ENCODE measurements around the gene RGS6. TPM values are rescaled to one million over a fixed set of nuclear protein-coding genes. Genes with fewer than 3 reads are reported as not detected.

The RGS6 gene
- total RNA-seq, 1 donor from 2014 or later = 5.2 TPM

GRCh38 chr14:72027061-72027460 is 94.8 kb downstream of the RGS6 start:
- no peaks in the 10 kb centered on the region for H3K36me3 ChIP-seq (ENCODE audit: control insufficient read depth in 3 of 3, insufficient read depth in 3 of 3, low read length in 3 of 3)

GRCh38 chr14:72033365-72033764 is 101.1 kb downstream of the RGS6 start:
- Histone ChIP-seq H3K9me3 (ENCODE audit: control insufficient read depth in 3 of 3, low read length in 3 of 3) (no peaks in the 10 kb centered on the region), H3K36me3 (ENCODE audit: control insufficient read depth in 3 of 3, insufficient read depth in 3 of 3, low read length in 3 of 3) (no peaks in the 10 kb centered on the region), H3K27ac (ENCODE audit: low read depth, low read length) (no peak overlapping the region), H3K9ac (ENCODE audit: low read depth in 1 of 3, low read length in 3 of 3) (no peak overlapping the region), H3K4me1 (ENCODE audit: control insufficient read depth in 3 of 3, insufficient read depth in 3 of 3, low read length in 3 of 3) (no peaks in the 10 kb centered on the region), H3K27me3 (ENCODE audit: control insufficient read depth in 3 of 3, insufficient read depth in 3 of 3, low read length in 3 of 3) (no peaks in the 10 kb centered on the region), H3K4me3 (ENCODE audit: low read length in 3 of 3) (no peak overlapping the region)

More at GRCh38 chr14:72027061-72027460, 94.8 kb downstream of the RGS6 start:
- H3K27me3 ChIP-seq (ENCODE audit: control insufficient read depth in 3 of 3, insufficient read depth in 3 of 3, low read length in 3 of 3) = no peaks in the 10 kb centered on the region
- peaks cover 0 to 5% (median 2%) of the 10 kb centered on the region in 3 donors for H3K4me1 ChIP-seq (ENCODE audit: control insufficient read depth in 3 of 3, insufficient read depth in 3 of 3, low read length in 3 of 3)
- no peak overlapping the region for H3K27ac ChIP-seq (ENCODE audit: low read depth, low read length)
- H3K4me3 ChIP-seq (ENCODE audit: low read length in 3 of 3) = no peak overlapping the region
- no peaks in the 10 kb centered on the region for H3K9me3 ChIP-seq (ENCODE audit: control insufficient read depth in 3 of 3, low read length in 3 of 3)
- no peak overlapping the region for H3K9ac ChIP-seq (ENCODE audit: low read depth in 1 of 3, low read length in 3 of 3)

GRCh38 chr14:72040528-72040927 is 108.3 kb downstream of the RGS6 start:
- H3K9me3 ChIP-seq (ENCODE audit: control insufficient read depth in 3 of 3, low read length in 3 of 3) = no peaks in the 10 kb centered on the region
- H3K27me3 ChIP-seq (ENCODE audit: control insufficient read depth in 3 of 3, insufficient read depth in 3 of 3, low read length in 3 of 3) = no peaks in the 10 kb centered on the region
- no peaks in the 10 kb centered on the region for H3K36me3 ChIP-seq (ENCODE audit: control insufficient read depth in 3 of 3, insufficient read depth in 3 of 3, low read length in 3 of 3)
- H3K27ac ChIP-seq (ENCODE audit: low read depth, low read length) = no peak overlapping the region
- no peaks in the 10 kb centered on the region for H3K4me1 ChIP-seq (ENCODE audit: control insufficient read depth in 3 of 3, insufficient read depth in 3 of 3, low read length in 3 of 3)
- no peak overlapping the region for H3K9ac ChIP-seq (ENCODE audit: low read depth in 1 of 3, low read length in 3 of 3)
- no peak overlapping the region for H3K4me3 ChIP-seq (ENCODE audit: low read length in 3 of 3)

- no peaks in the 10 kb centered on the region for H3K36me3 ChIP-seq (ENCODE audit: control insufficient read depth in 3 of 3, insufficient read depth in 3 of 3, low read length in 3 of 3)
- no peak overlapping the region for H3K9ac ChIP-seq (ENCODE audit: low read depth in 1 of 3, low read length in 3 of 3)
- H3K27me3 ChIP-seq (ENCODE audit: control insufficient read depth in 3 of 3, insufficient read depth in 3 of 3, low read length in 3 of 3) = no peaks in the 10 kb centered on the region
- no peak overlapping the region for H3K4me3 ChIP-seq (ENCODE audit: low read length in 3 of 3)
- H3K4me1 ChIP-seq (ENCODE audit: control insufficient read depth in 3 of 3, insufficient read depth in 3 of 3, low read length in 3 of 3) = no peaks in the 10 kb centered on the region
- no peak overlapping the region for H3K27ac ChIP-seq (ENCODE audit: low read depth, low read length)
- H3K9me3 ChIP-seq (ENCODE audit: control insufficient read depth in 3 of 3, low read length in 3 of 3) = no peaks in the 10 kb centered on the region
Observed at GRCh38 chr14:72045271-72045670, 113.0 kb downstream of the RGS6 start.

- no peak overlapping the region for H3K9ac ChIP-seq (ENCODE audit: low read depth in 1 of 3, low read length in 3 of 3)
- H3K27me3 ChIP-seq (ENCODE audit: control insufficient read depth in 3 of 3, insufficient read depth in 3 of 3, low read length in 3 of 3) = no peaks in the 10 kb centered on the region
- no peaks in the 10 kb centered on the region for H3K36me3 ChIP-seq (ENCODE audit: control insufficient read depth in 3 of 3, insufficient read depth in 3 of 3, low read length in 3 of 3)
- no peaks in the 10 kb centered on the region for H3K9me3 ChIP-seq (ENCODE audit: control insufficient read depth in 3 of 3, low read length in 3 of 3)
- no peak overlapping the region for H3K4me3 ChIP-seq (ENCODE audit: low read length in 3 of 3)
- no peak overlapping the region for H3K27ac ChIP-seq (ENCODE audit: low read depth, low read length)
- no peaks in the 10 kb centered on the region for H3K4me1 ChIP-seq (ENCODE audit: control insufficient read depth in 3 of 3, insufficient read depth in 3 of 3, low read length in 3 of 3)
Observed at GRCh38 chr14:72045885-72046284, 113.7 kb downstream of the RGS6 start.

- Histone ChIP-seq H3K4me3 (ENCODE audit: low read length in 3 of 3) (no peak overlapping the region), H3K9me3 (ENCODE audit: control insufficient read depth in 3 of 3, low read length in 3 of 3) (no peaks in the 10 kb centered on the region), H3K9ac (ENCODE audit: low read depth in 1 of 3, low read length in 3 of 3) (no peak overlapping the region), H3K27ac (ENCODE audit: low read depth, low read length) (no peak overlapping the region), H3K27me3 (ENCODE audit: control insufficient read depth in 3 of 3, insufficient read depth in 3 of 3, low read length in 3 of 3) (no peaks in the 10 kb centered on the region), H3K4me1 (ENCODE audit: control insufficient read depth in 3 of 3, insufficient read depth in 3 of 3, low read length in 3 of 3) (no peaks in the 10 kb centered on the region), H3K36me3 (ENCODE audit: control insufficient read depth in 3 of 3, insufficient read depth in 3 of 3, low read length in 3 of 3) (no peaks in the 10 kb centered on the region)
Observed at GRCh38 chr14:72049462-72049861, 117.2 kb downstream of the RGS6 start.

- no peak overlapping the region for H3K9ac ChIP-seq (ENCODE audit: low read depth in 1 of 3, low read length in 3 of 3)
- no peaks in the 10 kb centered on the region for H3K4me1 ChIP-seq (ENCODE audit: control insufficient read depth in 3 of 3, insufficient read depth in 3 of 3, low read length in 3 of 3)
- no peaks in the 10 kb centered on the region for H3K27me3 ChIP-seq (ENCODE audit: control insufficient read depth in 3 of 3, insufficient read depth in 3 of 3, low read length in 3 of 3)
- no peak overlapping the region for H3K4me3 ChIP-seq (ENCODE audit: low read length in 3 of 3)
- H3K9me3 ChIP-seq (ENCODE audit: control insufficient read depth in 3 of 3, low read length in 3 of 3) = no peaks in the 10 kb centered on the region
- no peaks in the 10 kb centered on the region for H3K36me3 ChIP-seq (ENCODE audit: control insufficient read depth in 3 of 3, insufficient read depth in 3 of 3, low read length in 3 of 3)
- H3K27ac ChIP-seq (ENCODE audit: low read depth, low read length) = no peak overlapping the region
Observed at GRCh38 chr14:72052356-72052755, 120.1 kb downstream of the RGS6 start.

GRCh38 chr14:72053651-72054050 is 121.4 kb downstream of the RGS6 start:
- no peak overlapping the region for H3K27ac ChIP-seq (ENCODE audit: low read depth, low read length)
- H3K4me1 ChIP-seq (ENCODE audit: control insufficient read depth in 3 of 3, insufficient read depth in 3 of 3, low read length in 3 of 3) = no peaks in the 10 kb centered on the region
- no peaks in the 10 kb centered on the region for H3K27me3 ChIP-seq (ENCODE audit: control insufficient read depth in 3 of 3, insufficient read depth in 3 of 3, low read length in 3 of 3)
- no peak overlapping the region for H3K4me3 ChIP-seq (ENCODE audit: low read length in 3 of 3)
- no peaks in the 10 kb centered on the region for H3K36me3 ChIP-seq (ENCODE audit: control insufficient read depth in 3 of 3, insufficient read depth in 3 of 3, low read length in 3 of 3)
- H3K9ac ChIP-seq (ENCODE audit: low read depth in 1 of 3, low read length in 3 of 3) = no peak overlapping the region
- H3K9me3 ChIP-seq (ENCODE audit: control insufficient read depth in 3 of 3, low read length in 3 of 3) = no peaks in the 10 kb centered on the region

GRCh38 chr14:72054911-72055310 is 122.7 kb downstream of the RGS6 start:
- Histone ChIP-seq H3K27me3 (ENCODE audit: control insufficient read depth in 3 of 3, insufficient read depth in 3 of 3, low read length in 3 of 3) (no peaks in the 10 kb centered on the region), H3K9ac (ENCODE audit: low read depth in 1 of 3, low read length in 3 of 3) (no peak overlapping the region), H3K9me3 (ENCODE audit: control insufficient read depth in 3 of 3, low read length in 3 of 3) (no peaks in the 10 kb centered on the region), H3K36me3 (ENCODE audit: control insufficient read depth in 3 of 3, insufficient read depth in 3 of 3, low read length in 3 of 3) (no peaks in the 10 kb centered on the region), H3K27ac (ENCODE audit: low read depth, low read length) (no peak overlapping the region), H3K4me3 (ENCODE audit: low read length in 3 of 3) (no peak overlapping the region), H3K4me1 (ENCODE audit: control insufficient read depth in 3 of 3, insufficient read depth in 3 of 3, low read length in 3 of 3) (no peaks in the 10 kb centered on the region)

GRCh38 chr14:72057701-72058285 is 125.6 kb downstream of the RGS6 start:
- Histone ChIP-seq H3K9ac (ENCODE audit: low read depth in 1 of 3, low read length in 3 of 3) (no peak overlapping the region), H3K4me3 (ENCODE audit: low read length in 3 of 3) (no peak overlapping the region), H3K27ac (ENCODE audit: low read depth, low read length) (no peak overlapping the region), H3K4me1 (ENCODE audit: control insufficient read depth in 3 of 3, insufficient read depth in 3 of 3, low read length in 3 of 3) (no peaks in the 10 kb centered on the region), H3K9me3 (ENCODE audit: control insufficient read depth in 3 of 3, low read length in 3 of 3) (no peaks in the 10 kb centered on the region), H3K36me3 (ENCODE audit: control insufficient read depth in 3 of 3, insufficient read depth in 3 of 3, low read length in 3 of 3) (no peaks in the 10 kb centered on the region), H3K27me3 (ENCODE audit: control insufficient read depth in 3 of 3, insufficient read depth in 3 of 3, low read length in 3 of 3) (no peaks in the 10 kb centered on the region)

Data from skeletal muscle tissue (tissue), 4 donors.